ENCODE measurements around the gene TFCP2.

Gene TFCP2

DNA sequence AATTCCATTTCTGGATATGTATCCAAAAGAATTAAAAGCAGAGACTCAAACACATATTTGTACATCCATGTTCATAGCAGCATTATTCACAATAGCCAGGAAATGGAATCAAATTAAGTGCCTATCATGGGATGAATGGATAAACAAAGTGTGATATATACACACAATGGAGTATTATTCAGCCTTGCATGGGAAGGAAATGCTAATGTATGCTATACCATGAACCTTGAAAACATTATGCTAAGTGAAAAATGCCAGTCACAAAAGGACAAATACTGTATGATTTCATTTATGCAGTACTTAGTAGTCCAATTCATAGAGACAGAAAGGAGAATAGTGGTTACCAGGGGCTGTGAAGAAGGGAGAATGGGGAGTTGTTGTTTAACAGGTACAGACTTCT lies 57.4 kb downstream of the TFCP2 start:
- no peak overlapping the region for H3K23ac ChIP-seq (ENCODE audit: low read depth, low read length, poor library complexity)
- H3K4me1 ChIP-seq (ENCODE audit: control insufficient read depth in 2 of 2, insufficient read depth in 1 of 2, low read depth in 1 of 2, low read length in 2 of 2), result no peaks in the 10 kb centered on the region
- H3K4me3 ChIP-seq (ENCODE audit: low read length in 2 of 2), result no peak overlapping the region
- no peak overlapping the region for H2BK5ac ChIP-seq (ENCODE audit: low read length)
- no peak overlapping the region for H3K14ac ChIP-seq (ENCODE audit: low read length)
- no peak overlapping the region for H2BK120ac ChIP-seq (ENCODE audit: low read depth, low read length)
- H2AK5ac ChIP-seq (ENCODE audit: low read depth, low read length), result no peak overlapping the region
- no peak for DNase-seq (ENCODE audit: low spot score)
- H3K27me3 ChIP-seq (ENCODE audit: control insufficient read depth in 3 of 3, insufficient read depth in 3 of 3, low read depth in 1 of 3, low read length in 3 of 3), result no peaks in the 10 kb centered on the region
- no peak overlapping the region for H4K8ac ChIP-seq (ENCODE audit: low read depth, low read length)
- no peak overlapping the region for H2AFZ ChIP-seq (ENCODE audit: low read length)
- no peak overlapping the region for H3K4ac ChIP-seq (ENCODE audit: low read length)
- peaks cover 3 to 54% of the 10 kb centered on the region in 2 donors for H3K36me3 ChIP-seq (replicated peaks in 1 of 2; ENCODE audit: control insufficient read depth in 2 of 2, insufficient read depth in 2 of 2, low read length in 2 of 2)
- H2BK12ac ChIP-seq (ENCODE audit: low read length), result no peak overlapping the region
- no peak overlapping the region for H3K18ac ChIP-seq (ENCODE audit: low read length)
- H3K9ac ChIP-seq (ENCODE audit: low read depth, low read length, poor library complexity), result no peak overlapping the region
- H4K91ac ChIP-seq (ENCODE audit: low read depth, low read length, poor library complexity), result no peak overlapping the region
- no peak overlapping the region for H3K27ac ChIP-seq (replicated peaks; ENCODE audit: low read length)
- H3K9me3 ChIP-seq (replicated peaks in 1 of 2; ENCODE audit: control insufficient read depth in 2 of 2, insufficient read depth in 1 of 2, low read depth in 1 of 2, low read length in 2 of 2), result peaks cover 1 to 7% of the 10 kb centered on the region in 2 donors
- no peak overlapping the region for H3K4me2 ChIP-seq (ENCODE audit: insufficient read depth, low read length, poor library complexity, severe bottlenecking)
- no peaks in the 10 kb centered on the region for H3K79me1 ChIP-seq (ENCODE audit: low read depth, low read length)
- no peak overlapping the region for H2BK15ac ChIP-seq (ENCODE audit: low read length)

DNA sequence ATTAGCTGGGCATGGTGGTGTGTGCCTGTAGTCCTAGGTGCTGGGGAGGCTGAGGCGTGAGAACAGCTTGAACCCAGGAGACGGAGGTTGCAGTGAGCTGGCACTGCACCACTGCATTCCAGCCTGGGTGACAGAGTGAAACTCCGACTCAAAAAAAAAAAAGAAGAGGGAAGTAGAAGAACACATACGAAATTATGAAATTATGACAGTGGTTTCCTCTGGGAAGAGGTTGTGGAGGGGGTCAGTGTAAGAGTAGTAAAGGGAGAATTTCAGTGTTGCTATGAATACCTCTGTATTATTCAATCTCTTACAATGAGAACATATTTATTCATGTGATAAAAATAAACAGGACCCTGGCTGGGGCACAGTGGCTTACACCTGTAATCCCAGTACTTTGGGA lies 64.8 kb downstream of the TFCP2 start:
- Histone ChIP-seq H3K4me1 (ENCODE audit: control insufficient read depth in 2 of 2, insufficient read depth in 1 of 2, low read depth in 1 of 2, low read length in 2 of 2) (no peaks in the 10 kb centered on the region), H3K36me3 (replicated peaks in 1 of 2; ENCODE audit: control insufficient read depth in 2 of 2, insufficient read depth in 2 of 2, low read length in 2 of 2) (peaks cover 12 to 80% of the 10 kb centered on the region in 2 donors), H3K27me3 (ENCODE audit: control insufficient read depth in 3 of 3, insufficient read depth in 3 of 3, low read depth in 1 of 3, low read length in 3 of 3) (no peaks in the 10 kb centered on the region), H4K8ac (ENCODE audit: low read depth, low read length) (no peak overlapping the region), H2BK15ac (ENCODE audit: low read length) (no peak overlapping the region), H3K79me1 (ENCODE audit: low read depth, low read length) (no peaks in the 10 kb centered on the region), H3K4ac (ENCODE audit: low read length) (no peak overlapping the region), H4K91ac (ENCODE audit: low read depth, low read length, poor library complexity) (no peak overlapping the region), H3K9ac (ENCODE audit: low read depth, low read length, poor library complexity) (no peak overlapping the region), H2AK5ac (ENCODE audit: low read depth, low read length) (no peak overlapping the region), H3K9me3 (replicated peaks in 1 of 2; ENCODE audit: control insufficient read depth in 2 of 2, insufficient read depth in 1 of 2, low read depth in 1 of 2, low read length in 2 of 2) (no peaks in the 10 kb centered on the region), H2AFZ (ENCODE audit: low read length) (no peak overlapping the region), H3K27ac (replicated peaks; ENCODE audit: low read length) (no peak overlapping the region), H3K4me2 (ENCODE audit: insufficient read depth, low read length, poor library complexity, severe bottlenecking) (no peak overlapping the region), H3K4me3 (ENCODE audit: low read length in 2 of 2) (no peak overlapping the region), H3K18ac (ENCODE audit: low read length) (no peak overlapping the region), H2BK120ac (ENCODE audit: low read depth, low read length) (no peak overlapping the region), H3K14ac (ENCODE audit: low read length) (no peak overlapping the region), H2BK12ac (ENCODE audit: low read length) (no peak overlapping the region), H3K23ac (ENCODE audit: low read depth, low read length, poor library complexity) (no peak overlapping the region), H2BK5ac (ENCODE audit: low read length) (no peak overlapping the region)
- DNase-seq (ENCODE audit: low spot score), result no peak
- WGBS, 2 donors (ENCODE audit: extremely low coverage in 2 of 2, insufficient read length in 2 of 2, insufficient replicate concordance in 1 of 2), result no CpG with 5 or more reads among the region's 4 CpGs

DNA sequence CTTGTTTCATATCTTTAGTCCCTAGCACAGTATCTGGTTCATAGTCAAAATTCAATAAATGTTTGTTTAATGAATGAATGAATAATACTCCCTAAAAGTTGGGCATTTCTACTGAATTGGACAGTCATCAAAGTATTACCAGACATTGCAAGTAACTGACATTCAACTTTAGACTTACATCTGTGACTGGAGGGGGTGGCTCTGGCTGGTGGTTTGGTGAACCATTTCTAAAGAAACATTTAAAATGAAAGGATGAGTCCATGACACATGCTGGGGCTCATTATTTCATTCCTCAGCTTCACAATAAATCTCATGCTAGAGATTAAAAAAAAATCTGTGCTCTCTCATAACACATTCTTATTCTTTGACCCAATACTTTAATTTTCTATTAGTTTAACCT lies 69.0 kb downstream of the TFCP2 start:
- H2AFZ ChIP-seq (ENCODE audit: low read length), result no peak overlapping the region
- H3K27me3 ChIP-seq (ENCODE audit: control insufficient read depth in 3 of 3, insufficient read depth in 3 of 3, low read depth in 1 of 3, low read length in 3 of 3), result no peaks in the 10 kb centered on the region
- H3K79me1 ChIP-seq (ENCODE audit: low read depth, low read length), result no peaks in the 10 kb centered on the region
- no peak overlapping the region for H3K4me3 ChIP-seq (ENCODE audit: low read length in 2 of 2)
- no peak overlapping the region for H3K9ac ChIP-seq (ENCODE audit: low read depth, low read length, poor library complexity)
- no peak overlapping the region for H3K23ac ChIP-seq (ENCODE audit: low read depth, low read length, poor library complexity)
- no peak overlapping the region for H3K27ac ChIP-seq (replicated peaks; ENCODE audit: low read length)
- H3K14ac ChIP-seq (ENCODE audit: low read length), result no peak overlapping the region
- peaks cover 14 to 89% of the 10 kb centered on the region in 2 donors for H3K36me3 ChIP-seq (replicated peaks in 1 of 2; ENCODE audit: control insufficient read depth in 2 of 2, insufficient read depth in 2 of 2, low read length in 2 of 2)
- DNase-seq (ENCODE audit: low spot score), result no peak
- H3K18ac ChIP-seq (ENCODE audit: low read length), result no peak overlapping the region
- H2BK120ac ChIP-seq (ENCODE audit: low read depth, low read length), result no peak overlapping the region
- no peak overlapping the region for H3K4ac ChIP-seq (ENCODE audit: low read length)
- no peak overlapping the region for H4K91ac ChIP-seq (ENCODE audit: low read depth, low read length, poor library complexity)
- no peak overlapping the region for H2BK12ac ChIP-seq (ENCODE audit: low read length)
- H3K4me2 ChIP-seq (ENCODE audit: insufficient read depth, low read length, poor library complexity, severe bottlenecking), result no peak overlapping the region
- H3K9me3 ChIP-seq (replicated peaks in 1 of 2; ENCODE audit: control insufficient read depth in 2 of 2, insufficient read depth in 1 of 2, low read depth in 1 of 2, low read length in 2 of 2), result no peaks in the 10 kb centered on the region
- H3K4me1 ChIP-seq (ENCODE audit: control insufficient read depth in 2 of 2, insufficient read depth in 1 of 2, low read depth in 1 of 2, low read length in 2 of 2), result no peaks in the 10 kb centered on the region
- H4K8ac ChIP-seq (ENCODE audit: low read depth, low read length), result no peak overlapping the region
- no peak overlapping the region for H2BK5ac ChIP-seq (ENCODE audit: low read length)
- H2AK5ac ChIP-seq (ENCODE audit: low read depth, low read length), result no peak overlapping the region
- no peak overlapping the region for H2BK15ac ChIP-seq (ENCODE audit: low read length)

DNA sequence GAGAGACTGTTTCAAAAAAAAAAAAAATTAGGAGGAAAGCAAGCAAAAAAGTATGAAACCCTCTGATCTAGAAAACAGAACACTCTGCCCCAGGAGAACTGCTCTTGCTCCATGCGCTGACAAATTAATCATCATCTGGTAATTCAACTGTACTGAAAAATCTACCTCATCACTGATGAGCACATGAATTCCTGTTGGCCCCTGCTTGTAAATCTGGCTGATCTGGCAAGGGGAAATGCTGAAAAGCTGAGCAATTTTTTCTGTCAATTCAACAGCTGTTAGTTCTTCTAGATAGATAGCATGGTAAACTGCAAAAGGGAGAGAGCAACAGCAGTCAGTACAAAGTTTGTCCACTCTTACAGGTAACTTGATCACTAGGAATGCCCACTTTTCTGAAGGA lies 74.3 kb downstream of the TFCP2 start:
- Histone ChIP-seq H2BK12ac (ENCODE audit: low read length) (no peak overlapping the region), H3K23ac (ENCODE audit: low read depth, low read length, poor library complexity) (no peak overlapping the region), H2AK5ac (ENCODE audit: low read depth, low read length) (no peak overlapping the region), H3K4me2 (ENCODE audit: insufficient read depth, low read length, poor library complexity, severe bottlenecking) (no peak overlapping the region), H3K9me3 (replicated peaks in 1 of 2; ENCODE audit: control insufficient read depth in 2 of 2, insufficient read depth in 1 of 2, low read depth in 1 of 2, low read length in 2 of 2) (no peaks in the 10 kb centered on the region), H3K9ac (ENCODE audit: low read depth, low read length, poor library complexity) (no peak overlapping the region), H3K27ac (replicated peaks; ENCODE audit: low read length) (no peak overlapping the region), H2AFZ (ENCODE audit: low read length) (no peak overlapping the region), H2BK5ac (ENCODE audit: low read length) (no peak overlapping the region), H3K36me3 (replicated peaks in 1 of 2; ENCODE audit: control insufficient read depth in 2 of 2, insufficient read depth in 2 of 2, low read length in 2 of 2) (peaks cover 19 to 95% of the 10 kb centered on the region in 2 donors), H3K4me3 (ENCODE audit: low read length in 2 of 2) (no peak overlapping the region), H3K18ac (ENCODE audit: low read length) (no peak overlapping the region), H3K4me1 (ENCODE audit: control insufficient read depth in 2 of 2, insufficient read depth in 1 of 2, low read depth in 1 of 2, low read length in 2 of 2) (no peaks in the 10 kb centered on the region), H4K8ac (ENCODE audit: low read depth, low read length) (no peak overlapping the region), H3K27me3 (ENCODE audit: control insufficient read depth in 3 of 3, insufficient read depth in 3 of 3, low read depth in 1 of 3, low read length in 3 of 3) (no peaks in the 10 kb centered on the region), H4K91ac (ENCODE audit: low read depth, low read length, poor library complexity) (no peak overlapping the region), H3K4ac (ENCODE audit: low read length) (no peak overlapping the region), H2BK120ac (ENCODE audit: low read depth, low read length) (no peak overlapping the region), H3K14ac (ENCODE audit: low read length) (no peak overlapping the region), H2BK15ac (ENCODE audit: low read length) (no peak overlapping the region), H3K79me1 (ENCODE audit: low read depth, low read length) (no peaks in the 10 kb centered on the region)
- WGBS, 2 donors (ENCODE audit: extremely low coverage in 2 of 2, insufficient read length in 2 of 2, insufficient replicate concordance in 1 of 2), result no CpG with 5 or more reads among the region's 1 CpG
- DNase-seq (ENCODE audit: low spot score), result no peak

Measured in neuronal stem cell (in vitro differentiated cells).